IMR-90 (cell line): ENCODE results near the gene CTPS2. TPM values are rescaled to one million over a fixed set of nuclear protein-coding genes. Genes with fewer than 3 reads are reported as not detected.
A peak's percentile ranks its signal among the peaks of the same experiment; 100 is the strongest.

Experiments
- ATAC-seq: fragments of 200-7000 bp; cut with Tn5 transposase; 2 replicates; pipeline ENCODE4 v1.9.1; 2020; ENCODE audit warnings: low read depth, mild to moderate bottlenecking, moderate library complexity
- BruUV-seq: library from RNA; stranded (reverse); fragments of 400-500 nt; replicated peaks from 2 replicates; lab custom pipeline; 2021; lab: Mats Ljungman, UMichigan
- CTCF ChIA-PET: fragments of 300-600 bp; formaldehyde crosslinking; extraction: SDS; loops from one replicate; lab custom pipeline; 2021; ENCODE audit warnings: antibody characterized with exemption; lab: Yijun Ruan, JAX
- POLR2A ChIA-PET: fragments of 300-600 bp; sonication (Branson Sonifier 250); formaldehyde crosslinking; loops from one replicate; lab custom pipeline; 2022; ENCODE audit warnings: antibody characterized with exemption; ENCODE audit not compliant: unreplicated experiment; lab: Charles Lee
- DNase-seq: peaks from one replicate; pipeline ENCODE4 v3.0.0; 2013
- H2AFZ ChIP-seq: replicated peaks from 2 replicates; pipeline ENCODE3; 2013; ENCODE audit warnings: low read length, mild to moderate bottlenecking; ENCODE audit not compliant: poor library complexity
- H2AK5ac ChIP-seq: 2 replicates; pipeline ENCODE4 v1.6.1; 2013; ENCODE audit warnings: low read depth, low read length, inconsistent platforms
- H2AK9ac ChIP-seq: replicated peaks from 2 replicates; pipeline ENCODE3; 2013; ENCODE audit warnings: mild to moderate bottlenecking, low read depth, low read length, moderate library complexity; ENCODE audit not compliant: poor library complexity
- H2BK120ac ChIP-seq: 2 replicates; pipeline ENCODE4 v1.6.1; 2013; ENCODE audit warnings: low read depth, low read length, inconsistent platforms
- H2BK15ac ChIP-seq: 3 replicates; pipeline ENCODE4 v1.6.1; 2013; ENCODE audit warnings: low read depth, low read length, inconsistent platforms
- H2BK20ac ChIP-seq: 2 replicates; pipeline ENCODE4 v1.6.1; 2013; ENCODE audit warnings: low read depth, mild to moderate bottlenecking, inconsistent platforms, low read length, moderate library complexity
- H2BK5ac ChIP-seq: 2 replicates; pipeline ENCODE4 v1.6.1; 2013; ENCODE audit warnings: mild to moderate bottlenecking, low read depth, low read length, inconsistent platforms; ENCODE audit not compliant: poor library complexity, severe bottlenecking
- H3K14ac ChIP-seq: replicated peaks from 2 replicates; pipeline ENCODE4 v1.6.1; 2013; ENCODE audit warnings: low read depth, low read length, inconsistent platforms
- H3K18ac ChIP-seq: 2 replicates; pipeline ENCODE4 v1.6.1; 2013; ENCODE audit warnings: low read depth, low read length, control low read depth
- H3K23ac ChIP-seq: 2 replicates; pipeline ENCODE4 v1.6.1; 2013; ENCODE audit warnings: low read depth, low read length, inconsistent platforms
- H3K27ac ChIP-seq: 2 replicates; pipeline ENCODE4 v1.5.1; 2013; ENCODE audit warnings: mild to moderate bottlenecking, control low read depth, low read length; ENCODE audit not compliant: insufficient read depth
- H3K27me3 ChIP-seq: 2 replicates; pipeline ENCODE4 v1.6.1; 2013; ENCODE audit warnings: low read length; ENCODE audit not compliant: control insufficient read depth, insufficient read depth
- H3K36me3 ChIP-seq: 2 replicates; pipeline ENCODE4 v1.6.1; 2013; ENCODE audit warnings: low read length, mixed read lengths; ENCODE audit not compliant: control insufficient read depth, insufficient read depth
- H3K4ac ChIP-seq: 2 replicates; pipeline ENCODE4 v1.6.1; 2013; ENCODE audit warnings: low read depth, low read length, inconsistent platforms
- H3K4me1 ChIP-seq: 2 replicates; pipeline ENCODE4 v1.6.1; 2013; ENCODE audit warnings: low read length, mixed read lengths; ENCODE audit not compliant: control insufficient read depth, insufficient read depth
- H3K4me2 ChIP-seq: 2 replicates; pipeline ENCODE4 v1.6.1; 2013; ENCODE audit warnings: low read depth, mild to moderate bottlenecking, control low read depth, low read length, moderate library complexity
- H3K4me3 ChIP-seq: 2 replicates; pipeline ENCODE4 v1.5.1; 2013; ENCODE audit warnings: low read depth, mild to moderate bottlenecking, control low read depth, low read length, moderate library complexity; ENCODE audit not compliant: insufficient read depth
- H3K56ac ChIP-seq: 2 replicates; pipeline ENCODE4 v1.6.1; 2013; ENCODE audit warnings: low read length, inconsistent platforms; ENCODE audit not compliant: insufficient read depth; ENCODE audit errors: extremely low read depth
- H3K79me1 ChIP-seq, 2 experiments: 2 replicates each; pipeline ENCODE4 v1.6.1; 2013; ENCODE audit warnings: low read length in 2 of 2, inconsistent platforms in 1 of 2, low read depth in 1 of 2
- H3K9ac ChIP-seq: 2 replicates; pipeline ENCODE4 v1.6.1; 2013; ENCODE audit warnings: low read depth, low read length, control low read depth
- H3K9me1 ChIP-seq: 2 replicates; pipeline ENCODE4 v1.6.1; 2013; ENCODE audit warnings: low read length, inconsistent platforms; ENCODE audit not compliant: insufficient read depth
- H3K9me3 ChIP-seq: 2 replicates; pipeline ENCODE4 v1.6.1; 2013; ENCODE audit warnings: low read length; ENCODE audit not compliant: control insufficient read depth, insufficient read depth
- H4K20me1 ChIP-seq: 2 replicates; pipeline ENCODE4 v1.6.1; 2013; ENCODE audit warnings: low read length, inconsistent platforms; ENCODE audit not compliant: insufficient read depth
- H4K5ac ChIP-seq: 2 replicates; pipeline ENCODE4 v1.6.1; 2013; ENCODE audit warnings: mild to moderate bottlenecking, low read depth, low read length, control low read depth
- H4K8ac ChIP-seq, 2 experiments: 2 replicates each; pipeline ENCODE4 v1.6.1; 2013; ENCODE audit warnings: low read depth in 2 of 2, low read length in 2 of 2, control low read depth in 1 of 2, inconsistent platforms in 1 of 2
- H4K91ac ChIP-seq: 2 replicates; pipeline ENCODE4 v1.6.1; 2013; ENCODE audit warnings: low read depth, low read length, inconsistent platforms; ENCODE audit not compliant: insufficient read depth
- BHLHE40 ChIP-seq: fragments of 150-350 bp; IDR thresholded peaks from 2 replicates; pipeline ENCODE4 v1.6.1; 2016; ENCODE audit warnings: mild to moderate bottlenecking, low read depth, low read length
- CHD1 ChIP-seq: IDR thresholded peaks from 2 replicates; pipeline ENCODE4 v1.6.1; 2012; ENCODE audit warnings: low read depth, low read length, improper control_type of control experiment
- FOS ChIP-seq: fragments of 150-350 bp; IDR thresholded peaks from 2 replicates; pipeline ENCODE4 v1.6.1; 2016; ENCODE audit warnings: low read depth, low read length
- MAFK ChIP-seq: IDR thresholded peaks from 2 replicates; pipeline ENCODE4 v1.6.1; 2012; ENCODE audit warnings: low read depth, low read length, improper control_type of control experiment
- POLR2A ChIP-seq: IDR thresholded peaks from 2 replicates; pipeline ENCODE4 v1.6.1; 2012; ENCODE audit warnings: mild to moderate bottlenecking, low read depth, low read length
- RFX5 ChIP-seq: IDR thresholded peaks from 2 replicates; pipeline ENCODE4 v1.8.0; 2012; ENCODE audit warnings: low read depth, mild to moderate bottlenecking, low read length, moderate library complexity
- SMC3 ChIP-seq: fragments of 150-350 bp; IDR thresholded peaks from 2 replicates; pipeline ENCODE4 v1.6.1; 2016; ENCODE audit warnings: low read depth, mild to moderate bottlenecking, antibody characterized with exemption, low read length, moderate library complexity
- WGBS, 2 experiments: methylation state at CpG; one replicate each; pipeline versions ENCODE4 v1.1.5 to v1.1.7; 2013; ENCODE audit warnings: missing lambda C conversion rate in 2 of 2; ENCODE audit not compliant: insufficient read length in 1 of 2; ENCODE audit errors: extremely low coverage in 2 of 2; 5-methylcytosine and 5-hydroxymethylcytosine counted together
- dilution Hi-C: fragments of 300-500 bp; cut with HindIII; formaldehyde crosslinking; loops from one replicate; pipeline ENCODE4 v1.14.3; 2018; ENCODE audit warnings: low sequenced_read_pairs; ENCODE audit not compliant: unreplicated experiment
- in situ Hi-C: fragments of 300-500 bp; cut with MboI; formaldehyde crosslinking; loops from 3 replicates; pipeline ENCODE4 v1.14.3; 2019; ENCODE audit warnings: low sequenced_read_pairs, inconsistent platforms, mixed read lengths
- intact Hi-C: fragments of 100-400 bp; cut with micrococcal nuclease; formaldehyde crosslinking; loops from 2 replicates; pipeline ENCODE4 v1.10.0; 2022
- polyA plus RNA-seq, 3 experiments: library from polyadenylated mRNA; depleted of rRNA; stranded (reverse); fragments of >200 nt; gene quantifications; 2 replicates each; pipeline ENCODE4 v1.2.3, GENCODE V29; 2012; ENCODE audit warnings: low replicate concordance in 1 of 3
- total RNA-seq: library from RNA; depleted of rRNA; stranded (reverse); fragments of >200 nt; gene quantifications from 2 replicates; pipeline ENCODE4 v1.2.3, GENCODE V29; 2012
- TF ChIP-seq, protein P1 (sequence below): fragments of 150-350 bp; IDR thresholded peaks from 2 replicates; pipeline ENCODE4 v1.6.1; 2016; ENCODE audit warnings: low read depth, mild to moderate bottlenecking, low read length, moderate library complexity, borderline replicate concordance
- TF ChIP-seq, protein P2 (sequence below): conservative IDR thresholded peaks from 2 replicates; pipeline ENCODE4 v1.5.1; 2012; ENCODE audit warnings: mild to moderate bottlenecking, low read depth, low read length, improper control_type of control experiment

The CTPS2 gene
- total and polyA plus RNA-seq, 2 of the 4 experiments (the other 2 are of a cell fraction): 6.0 to 13.1 TPM

DNA sequence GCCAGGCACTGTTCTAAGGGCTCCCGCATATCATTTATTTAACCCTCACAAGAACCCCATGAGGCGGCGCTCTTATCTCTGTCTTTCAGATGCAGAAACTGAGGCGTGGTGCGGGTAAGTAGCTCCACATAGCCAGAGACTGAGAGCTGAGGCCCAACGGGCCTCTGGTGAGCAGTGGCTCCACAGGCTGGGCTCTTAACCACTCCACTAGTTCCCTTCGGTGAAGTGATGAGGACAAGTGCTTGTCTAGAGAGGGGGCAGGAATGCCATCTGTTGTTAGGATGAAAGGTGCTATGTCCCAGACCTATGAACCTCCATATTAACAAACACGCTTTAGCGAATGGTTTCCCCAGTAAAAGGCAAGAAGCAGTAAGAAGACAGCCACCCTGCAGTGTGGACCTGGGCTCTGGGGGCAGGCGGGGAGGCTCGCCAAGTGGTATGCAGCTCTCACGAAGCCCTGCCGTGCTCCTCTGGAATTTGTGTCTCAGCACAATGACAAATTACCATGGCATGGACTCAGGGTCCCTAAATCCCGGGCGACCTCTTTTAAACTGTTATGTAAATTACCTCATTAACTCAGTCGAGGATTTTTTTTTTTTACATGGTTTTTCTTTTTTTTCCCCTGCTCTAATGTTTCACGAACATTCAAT, 83.4 kb downstream of the CTPS2 start:
- Histone ChIP-seq H3K18ac (no peak overlapping the region), H3K9me1 (peaks cover 2% of the 10 kb centered on the region; the same call in 1 of the 2 replicates), H2AK5ac (no peak overlapping the region), H4K5ac (no peak overlapping the region), H3K4me3 (no peak overlapping the region), H4K20me1 (no peaks in the 10 kb centered on the region), H3K4me1 (0 out of 2 replicates have a peak, but pooled peaks cover 1% of the 10 kb centered on the region), H3K56ac (no peak overlapping the region), H3K4ac (0 out of 2 replicates have a peak overlapping the region, but pooled peaks have one; percentile 35), H3K14ac (no peak overlapping the region), H2BK120ac (no peak overlapping the region), H4K91ac (no peak overlapping the region), H3K36me3 (peaks cover 3% of the 10 kb centered on the region), H3K27ac (no peak overlapping the region), H2BK20ac (0 out of 2 replicates have a peak overlapping the region, but pooled peaks have one; percentile 58), H2AK9ac (no peak overlapping the region), H2AFZ (peak overlapping the region; percentile 26), H3K27me3 (peaks cover 6% of the 10 kb centered on the region; the same call in 1 of the 2 replicates), H2BK5ac (no peak overlapping the region), H4K8ac (no peak overlapping the region), H3K79me1 (no peaks in the 10 kb centered on the region; a peak in 1 of 4 replicates), H2BK15ac (no peak overlapping the region), H3K9ac (no peak overlapping the region), H3K9me3 (no peaks in the 10 kb centered on the region), H3K4me2 (no peak overlapping the region), H3K23ac (no peak overlapping the region)
- intact Hi-C loops (no loop called here), in situ Hi-C loops (no loop called here), dilution Hi-C loops (no loop called here)
- ChIA-PET CTCF (no interaction called here), POLR2A (no interaction called here)
- no TSS peak for BruUV-seq
- WGBS, 2 experiments: 65% methylated on average over 4 of the region's 17 CpGs; no CpG with 5 or more reads in 1 of the 2 experiments
- no peak for DNase-seq
- no peak for ATAC-seq
- TF ChIP-seq RFX5 (no peak), MAFK (no peak), SMC3 (no peak), FOS (no peak), BHLHE40 (no peak), POLR2A (no peak), CHD1 (no peak)
- TF ChIP-seq, protein P1, sequence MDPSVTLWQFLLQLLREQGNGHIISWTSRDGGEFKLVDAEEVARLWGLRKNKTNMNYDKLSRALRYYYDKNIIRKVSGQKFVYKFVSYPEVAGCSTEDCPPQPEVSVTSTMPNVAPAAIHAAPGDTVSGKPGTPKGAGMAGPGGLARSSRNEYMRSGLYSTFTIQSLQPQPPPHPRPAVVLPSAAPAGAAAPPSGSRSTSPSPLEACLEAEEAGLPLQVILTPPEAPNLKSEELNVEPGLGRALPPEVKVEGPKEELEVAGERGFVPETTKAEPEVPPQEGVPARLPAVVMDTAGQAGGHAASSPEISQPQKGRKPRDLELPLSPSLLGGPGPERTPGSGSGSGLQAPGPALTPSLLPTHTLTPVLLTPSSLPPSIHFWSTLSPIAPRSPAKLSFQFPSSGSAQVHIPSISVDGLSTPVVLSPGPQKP: no peak
- TF ChIP-seq, protein P2, sequence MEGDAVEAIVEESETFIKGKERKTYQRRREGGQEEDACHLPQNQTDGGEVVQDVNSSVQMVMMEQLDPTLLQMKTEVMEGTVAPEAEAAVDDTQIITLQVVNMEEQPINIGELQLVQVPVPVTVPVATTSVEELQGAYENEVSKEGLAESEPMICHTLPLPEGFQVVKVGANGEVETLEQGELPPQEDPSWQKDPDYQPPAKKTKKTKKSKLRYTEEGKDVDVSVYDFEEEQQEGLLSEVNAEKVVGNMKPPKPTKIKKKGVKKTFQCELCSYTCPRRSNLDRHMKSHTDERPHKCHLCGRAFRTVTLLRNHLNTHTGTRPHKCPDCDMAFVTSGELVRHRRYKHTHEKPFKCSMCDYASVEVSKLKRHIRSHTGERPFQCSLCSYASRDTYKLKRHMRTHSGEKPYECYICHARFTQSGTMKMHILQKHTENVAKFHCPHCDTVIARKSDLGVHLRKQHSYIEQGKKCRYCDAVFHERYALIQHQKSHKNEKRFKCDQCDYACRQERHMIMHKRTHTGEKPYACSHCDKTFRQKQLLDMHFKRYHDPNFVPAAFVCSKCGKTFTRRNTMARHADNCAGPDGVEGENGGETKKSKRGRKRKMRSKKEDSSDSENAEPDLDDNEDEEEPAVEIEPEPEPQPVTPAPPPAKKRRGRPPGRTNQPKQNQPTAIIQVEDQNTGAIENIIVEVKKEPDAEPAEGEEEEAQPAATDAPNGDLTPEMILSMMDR: no peak
